ENCODE measurements around the gene SHFL. TPM values are rescaled to one million over a fixed set of nuclear protein-coding genes. Genes with fewer than 3 reads are reported as not detected.
A peak's percentile ranks its signal among the peaks of the same experiment; 100 is the strongest.

Gene SHFL
- polyA plus RNA-seq, 3 donors, result 12.6 to 106 (median 17.6) TPM

GRCh38 chr19:10113592-10113963 is 27.5 kb downstream of the SHFL start:
- no peak overlapping the region for H3K27ac Mint-ChIP-seq
- no peaks in the 10 kb centered on the region for H3K9me3 ChIP-seq (replicated peaks in 1 of 2; ENCODE audit: control insufficient read depth in 1 of 2, insufficient read depth in 1 of 2, low read length in 2 of 2)
- TF ChIP-seq CTCF (IDR thresholded peaks at IDR 0.05), result no peak
- H4K20me1 ChIP-seq (ENCODE audit: insufficient read depth, low read length), result peaks cover 44% of the 10 kb centered on the region
- DNase-seq, result peak in 1 of 3 donors; percentile 5
- intact Hi-C loops (cut with micrococcal nuclease), result no loop called here
- H3K4me1 ChIP-seq (ENCODE audit: control insufficient read depth in 1 of 2, insufficient read depth in 2 of 2, low read length in 2 of 2), result peaks cover 37 to 43% of the 10 kb centered on the region in 2 donors
- H3K27ac ChIP-seq (ENCODE audit: low read depth in 1 of 2, low read length in 2 of 2), result no peak overlapping the region
- H3K36me3 ChIP-seq (replicated peaks in 1 of 2; ENCODE audit: control insufficient read depth in 1 of 2, insufficient read depth in 2 of 2, low read length in 2 of 2), result peaks cover 59 to 66% of the 10 kb centered on the region in 2 donors
- no peak overlapping the region for H2AFZ ChIP-seq (ENCODE audit: insufficient read depth, low read depth, low read length, poor library complexity, severe bottlenecking)
- no peak overlapping the region for H3K4me2 ChIP-seq (replicated peaks; ENCODE audit: extremely low read depth, low read length, poor library complexity, severe bottlenecking)
- no peaks in the 10 kb centered on the region for H3K27me3 Mint-ChIP-seq (ENCODE audit: low read depth in 3 of 3)
- H3K9ac ChIP-seq (ENCODE audit: insufficient read depth, low read length, poor library complexity, severe bottlenecking), result no peak overlapping the region
- H3K4me3 ChIP-seq (replicated peaks in 1 of 3; ENCODE audit: low read depth in 2 of 3, low read length in 3 of 3), result no peak overlapping the region
- H3K9me3 Mint-ChIP-seq, result no peaks in the 10 kb centered on the region
- H3K4me1 Mint-ChIP-seq, result peaks cover 38% of the 10 kb centered on the region
- H3K79me2 ChIP-seq (ENCODE audit: insufficient read depth, low read length), result peaks cover 31% of the 10 kb centered on the region
- 79% methylated on average over 14 of the region's 19 CpGs for WGBS (ENCODE audit: insufficient coverage)
- no peak overlapping the region for H3K4me3 Mint-ChIP-seq
- H3K36me3 Mint-ChIP-seq, result peaks cover 52 to 74% of the 10 kb centered on the region in 2 donors
- no peaks in the 10 kb centered on the region for H3K27me3 ChIP-seq (ENCODE audit: control insufficient read depth in 2 of 2, insufficient read depth in 2 of 2, low read length in 2 of 2)

- Histone ChIP-seq H2AFZ (ENCODE audit: insufficient read depth, low read depth, low read length, poor library complexity, severe bottlenecking) (no peak overlapping the region), H3K27ac (ENCODE audit: low read depth in 1 of 2, low read length in 2 of 2) (no peak overlapping the region), H3K4me2 (replicated peaks; ENCODE audit: extremely low read depth, low read length, poor library complexity, severe bottlenecking) (no peak overlapping the region), H3K27me3 (ENCODE audit: control insufficient read depth in 2 of 2, insufficient read depth in 2 of 2, low read length in 2 of 2) (no peaks in the 10 kb centered on the region), H3K9ac (ENCODE audit: insufficient read depth, low read length, poor library complexity, severe bottlenecking) (no peak overlapping the region), H3K79me2 (ENCODE audit: insufficient read depth, low read length) (peaks cover 34% of the 10 kb centered on the region), H3K4me3 (replicated peaks in 1 of 3; ENCODE audit: low read depth in 2 of 3, low read length in 3 of 3) (no peak overlapping the region), H3K4me1 (ENCODE audit: control insufficient read depth in 1 of 2, insufficient read depth in 2 of 2, low read length in 2 of 2) (peaks cover 42 to 48% of the 10 kb centered on the region in 2 donors), H3K9me3 (replicated peaks in 1 of 2; ENCODE audit: control insufficient read depth in 1 of 2, insufficient read depth in 1 of 2, low read length in 2 of 2) (no peaks in the 10 kb centered on the region), H4K20me1 (ENCODE audit: insufficient read depth, low read length) (peaks cover 50% of the 10 kb centered on the region), H3K36me3 (replicated peaks in 1 of 2; ENCODE audit: control insufficient read depth in 1 of 2, insufficient read depth in 2 of 2, low read length in 2 of 2) (peaks cover 59 to 61% of the 10 kb centered on the region in 2 donors)
- Mint-ChIP-seq H3K4me1 (peaks cover 44% of the 10 kb centered on the region), H3K9me3 (no peaks in the 10 kb centered on the region), H3K27ac (peak overlapping the region in 4 of 7 donors; percentile 40 to 82 (median 52)), H3K4me3 (no peak overlapping the region), H3K27me3 (ENCODE audit: low read depth in 3 of 3) (no peaks in the 10 kb centered on the region), H3K36me3 (peaks cover 49 to 73% of the 10 kb centered on the region in 2 donors)
- no peak for TF ChIP-seq CTCF (IDR thresholded peaks at IDR 0.05)
- no peak for DNase-seq
- 94% methylated on average over 43 of the region's 43 CpGs for WGBS (ENCODE audit: insufficient coverage)
- intact Hi-C loops (cut with micrococcal nuclease), result no loop called here
These were observed 28.0 kb downstream of the SHFL start for GRCh38 chr19:10113964-10114650.
